Ovary (tissue), 3 donors: ENCODE measurements around the gene MICOS13.

Experiments used
- CTCF ChIP-seq, 3 donors: fragments of 450-650 bp in 2 of 3; fragments of 200-600 bp in 1 of 3; IDR thresholded peaks; one replicate each; pipeline versions ENCODE4 v1.5.1 to v1.8.0; 2016 to 2022; ENCODE audit warnings: antibody characterized with exemption in 3 of 3, mild to moderate bottlenecking in 1 of 3
- EP300 ChIP-seq: sonication (generic); formaldehyde crosslinking; IDR thresholded peaks from one replicate; pipeline ENCODE4 v1.6.1; 2017; ENCODE audit warnings: antibody characterized with exemption
- donor health status: DM: no; HTN: no; CAD: no.

GRCh38 chr19:5631567-5632240, 48.6 kb downstream of the MICOS13 start:
- TF ChIP-seq CTCF (IDR thresholded peaks at IDR 0.05) (no peak), EP300 (no peak)
